Right renal cortex interstitium (tissue), 3 donors: ENCODE results near the gene PLEKHH3. TPM values are rescaled to one million over a fixed set of nuclear protein-coding genes. Genes with fewer than 3 reads are reported as not detected.

ENCODE experiments used
- DNase-seq, 3 donors: peaks; one replicate each; pipeline ENCODE4 v3.0.0-alpha.2; 2013; ENCODE audit warnings: low read depth in 3 of 3, low spot score in 2 of 3
- polyA plus RNA-seq, 3 donors: library from polyadenylated mRNA; unstranded; fragments of 120-200 nt; gene quantifications; one replicate each; pipeline ENCODE4 v1.2.1, GENCODE V29; 2013; ENCODE audit not compliant: insufficient read length in 3 of 3

Gene PLEKHH3
- polyA plus RNA-seq, 3 donors = 11.0 to 12.7 (median 11.5) TPM

- DNase-seq = no peak
Observed at GRCh38 chr17:42687707-42688320, 11.0 kb upstream of the PLEKHH3 start.

DNA sequence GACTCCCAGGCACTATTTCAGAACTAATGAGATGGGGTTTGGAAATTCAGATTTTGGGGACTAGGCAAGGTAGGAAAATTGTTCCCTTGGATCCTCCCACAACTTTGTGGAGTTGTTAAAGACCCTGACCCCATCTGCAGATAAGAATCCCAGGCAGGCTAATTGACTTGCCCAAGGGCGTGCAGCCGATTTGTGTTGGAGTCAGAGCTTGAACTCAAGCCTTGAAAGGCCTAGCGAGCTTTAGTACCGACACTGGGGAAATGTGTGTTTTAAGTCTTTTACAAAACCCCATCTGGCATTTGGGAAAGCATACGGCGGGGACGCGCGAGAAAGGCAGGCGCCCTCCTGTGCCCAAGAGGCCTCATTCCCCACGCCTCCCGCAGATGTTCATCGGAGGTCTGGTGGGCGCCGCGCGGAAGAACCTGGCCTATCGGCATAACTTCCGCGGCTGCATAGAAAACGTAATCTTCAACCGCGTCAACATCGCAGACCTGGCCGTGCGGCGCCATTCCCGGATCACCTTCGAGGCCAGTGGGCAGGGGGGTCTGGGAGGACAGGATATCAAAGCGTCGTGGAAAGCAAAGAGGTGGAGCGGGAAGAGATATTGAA lies 9.8 kb upstream of the PLEKHH3 start:
- no peak for DNase-seq

- DNase-seq = no peak
Observed at GRCh38 chr17:42685831-42686230, 9.0 kb upstream of the PLEKHH3 start.

DNA sequence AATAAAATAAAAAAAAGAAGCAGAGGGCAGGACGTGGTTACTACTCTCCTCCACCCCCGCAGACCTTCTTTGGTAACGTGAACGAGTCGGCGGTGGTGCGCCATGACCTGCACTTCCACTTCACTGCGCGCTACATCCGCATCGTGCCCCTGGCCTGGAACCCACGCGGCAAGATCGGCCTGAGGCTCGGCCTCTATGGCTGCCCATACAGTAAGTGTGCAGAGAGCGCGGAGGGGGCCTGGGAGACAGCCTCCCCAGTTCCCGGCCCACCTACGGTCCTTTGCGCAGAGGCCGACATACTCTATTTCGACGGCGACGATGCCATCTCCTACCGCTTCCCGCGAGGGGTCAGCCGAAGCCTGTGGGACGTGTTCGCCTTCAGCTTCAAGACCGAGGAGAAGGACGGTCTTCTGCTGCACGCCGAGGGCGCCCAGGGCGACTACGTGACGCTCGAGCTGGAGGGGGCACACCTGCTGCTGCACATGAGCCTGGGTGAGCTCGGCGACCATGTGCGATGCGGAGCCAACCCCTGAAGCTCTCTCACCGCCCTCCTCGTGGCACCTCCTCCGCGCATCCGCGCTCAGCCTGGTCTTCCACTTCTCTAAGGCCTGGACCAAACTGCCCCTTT lies 8.2 kb upstream of the PLEKHH3 start:
- DNase-seq = no peak

- DNase-seq = no peak
Observed at GRCh38 chr17:42683407-42684034, 6.7 kb upstream of the PLEKHH3 start.

- no peak for DNase-seq
Observed at GRCh38 chr17:42682722-42683403, 6.1 kb upstream of the PLEKHH3 start.

GRCh38 chr17:42681976-42682721 lies 5.4 kb upstream of the PLEKHH3 start, which contains the start of gene CNTNAP1:
TSS of gene CNTNAP1 (plus strand) at chr17:42682531. CDS start at chr17:42682830, 299 bp downstream.
- DNase-seq = no peak

- no peak for DNase-seq
Observed at GRCh38 chr17:42680331-42680808, 3.6 kb upstream of the PLEKHH3 start.

- DNase-seq = no peak
Observed at GRCh38 chr17:42679492-42680330, 2.9 kb upstream of the PLEKHH3 start.

GRCh38 chr17:42678951-42679491 lies 2.2 kb upstream of the PLEKHH3 start:
- DNase-seq = no peak

DNA sequence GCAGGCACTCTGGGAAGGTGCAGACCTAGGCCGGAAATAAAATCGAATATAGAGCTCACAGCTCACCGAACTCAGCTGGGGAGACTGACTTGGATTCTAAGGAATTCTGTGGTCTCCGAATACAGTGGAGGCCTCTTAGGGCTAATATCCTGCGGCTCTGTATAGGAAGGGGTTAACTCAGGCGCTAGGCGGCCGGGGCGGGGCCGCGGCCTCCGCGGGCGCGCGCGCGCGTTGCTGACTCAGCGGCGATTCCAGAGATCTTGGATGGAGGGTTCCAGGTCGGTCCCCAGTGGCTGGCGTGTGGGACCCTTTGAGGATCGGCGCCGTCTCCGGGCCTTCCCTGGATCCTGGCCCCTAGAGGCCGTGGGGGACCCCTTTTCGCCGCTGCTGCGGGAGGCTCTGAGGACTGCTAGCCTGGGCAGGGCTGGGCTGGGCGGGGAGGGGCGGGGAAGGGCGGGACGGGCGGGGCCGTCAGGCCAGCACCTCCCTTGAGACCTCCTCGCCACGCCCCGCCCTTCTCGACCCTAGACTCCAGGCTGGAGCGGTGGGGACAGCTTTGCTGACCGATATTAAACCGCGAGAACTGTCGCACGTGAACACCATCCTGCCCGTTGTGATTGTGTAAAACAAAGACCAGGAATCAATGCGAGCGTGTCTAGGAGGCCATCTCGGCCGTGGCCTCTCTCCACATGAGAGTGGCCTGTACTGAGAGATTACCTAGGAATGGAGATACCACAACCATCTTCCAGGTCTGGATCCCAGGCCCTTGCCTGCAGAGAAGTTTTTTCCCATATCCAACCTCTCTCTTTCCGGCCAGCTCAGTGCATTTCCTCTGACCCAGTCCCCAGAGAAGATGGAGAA lies 1.4 kb upstream of the PLEKHH3 start:
- no peak for DNase-seq

- DNase-seq = peak; percentile 99
Observed at GRCh38 chr17:42677012-42677857, 441 bp upstream of the PLEKHH3 start.

DNA sequence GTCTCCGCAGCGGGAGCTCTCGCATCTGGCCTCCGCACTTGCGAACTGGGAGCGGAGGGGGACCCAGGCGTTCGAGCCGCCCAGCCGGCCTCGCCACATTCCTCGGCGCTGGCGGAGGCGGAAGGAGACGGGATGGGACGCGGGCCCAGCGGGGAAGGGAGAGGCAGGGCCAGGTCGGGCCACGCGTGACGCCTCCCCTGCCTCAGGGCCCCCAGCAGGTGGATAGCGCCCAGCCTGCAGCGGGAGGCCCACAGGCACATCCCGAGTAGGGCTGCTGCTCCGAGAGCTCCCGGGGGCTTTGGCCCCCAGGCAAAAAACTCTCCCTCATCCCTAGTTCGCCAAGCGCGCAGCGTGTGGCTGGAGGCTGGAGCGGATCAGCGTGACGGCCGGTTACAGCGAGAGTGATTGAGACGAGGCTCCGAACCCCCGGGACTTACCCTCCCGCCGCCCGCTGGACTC lies 800 bp downstream of the PLEKHH3 start:
- DNase-seq = no peak

DNA sequence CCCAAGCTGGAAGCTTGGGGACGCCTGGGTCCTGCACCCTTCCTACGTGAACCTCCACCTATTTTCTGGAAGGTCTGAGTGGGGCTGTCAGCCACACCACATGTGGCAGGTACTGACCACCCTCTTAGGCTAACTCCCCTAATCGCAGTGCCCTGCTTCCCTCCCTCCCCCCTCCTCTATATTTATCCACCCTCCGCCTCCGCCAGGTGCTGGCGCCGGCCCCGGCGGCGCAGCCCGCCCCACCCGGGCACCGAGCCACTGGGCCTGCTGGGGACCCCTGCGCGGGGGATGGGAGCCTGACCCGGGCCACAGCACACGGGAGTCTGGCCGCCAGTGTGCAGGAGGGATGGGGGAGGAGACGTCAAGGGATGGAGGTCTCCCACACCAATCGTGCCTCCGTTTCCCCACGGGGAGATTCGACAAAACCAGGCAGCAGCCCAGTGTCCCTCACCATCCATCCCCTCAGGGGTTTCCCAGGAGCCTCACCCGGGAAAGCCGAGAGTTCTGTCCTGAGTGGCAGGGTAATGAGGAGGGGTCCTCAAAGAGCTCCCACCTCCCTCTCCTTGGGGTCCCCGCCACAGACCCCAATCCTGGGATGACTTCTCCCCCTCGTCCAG lies 1.3 kb downstream of the PLEKHH3 start:
- DNase-seq = no peak

DNA sequence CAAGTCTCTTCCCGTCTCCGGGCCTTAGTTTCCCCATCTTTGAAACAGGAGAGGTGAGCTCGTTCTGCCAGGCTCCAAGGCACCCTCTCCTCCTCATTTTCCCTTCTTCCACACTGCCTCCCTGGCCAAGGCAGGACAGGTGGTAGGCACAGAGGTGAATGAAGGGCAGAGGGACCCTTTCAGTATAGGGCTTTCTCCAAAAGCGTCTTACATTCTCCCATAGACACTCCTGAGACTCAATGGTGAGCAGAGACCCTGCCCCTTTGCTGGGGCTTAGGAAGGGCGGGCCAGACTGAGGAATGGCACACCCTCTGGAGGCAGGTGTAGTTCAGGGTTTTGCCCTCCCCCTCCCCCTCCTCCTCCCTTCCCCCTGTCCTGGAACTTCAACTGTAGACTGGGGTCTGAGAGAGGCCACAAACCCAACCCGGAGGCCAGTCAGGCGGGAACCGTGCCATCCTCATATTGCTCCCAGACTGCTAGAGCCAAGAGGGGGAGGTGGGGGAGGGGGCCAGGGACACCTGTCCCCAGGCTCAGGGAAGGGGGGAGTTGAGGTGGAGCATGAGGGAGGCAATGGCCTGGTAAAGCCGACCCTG lies 1.9 kb downstream of the PLEKHH3 start:
- no peak for DNase-seq
